ENCODE data around the gene QRFP.
A peak's percentile ranks its signal among the peaks of the same experiment; 100 is the strongest.

The QRFP gene

DNA sequence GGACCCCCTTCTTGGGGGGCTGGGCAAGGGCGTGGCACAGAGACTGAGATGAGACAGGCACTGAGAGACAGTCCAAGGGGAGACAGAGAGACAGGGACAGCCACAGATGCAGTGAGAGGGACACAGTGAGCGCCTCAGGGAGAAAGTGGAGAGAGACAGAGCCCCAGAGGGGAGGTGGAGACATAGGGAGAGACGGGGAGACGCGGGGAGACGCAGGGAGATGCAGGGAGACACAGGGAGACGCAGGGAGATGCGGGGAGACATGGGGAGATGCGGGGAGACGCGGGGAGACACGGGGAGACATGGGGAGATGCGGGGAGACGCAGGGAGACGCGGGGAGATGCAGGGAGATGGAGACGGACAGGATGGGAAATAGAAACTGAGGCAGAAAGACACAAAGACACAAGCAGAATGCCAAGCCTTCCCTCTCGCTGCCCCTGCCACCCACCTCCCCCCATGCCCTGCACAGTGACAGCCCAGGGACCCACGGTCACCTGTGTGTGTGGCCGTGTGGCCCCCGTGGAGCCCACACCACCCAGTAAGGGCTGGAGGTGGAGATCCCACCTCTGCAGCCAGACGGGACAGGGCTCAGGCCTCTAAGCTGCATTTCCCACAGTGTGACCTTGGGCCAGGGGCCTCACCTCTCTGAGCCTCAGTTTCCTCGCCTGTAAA, 33.7 kb upstream of the QRFP start:
- Histone ChIP-seq H3K9me3 (replicated peaks in 1 of 2; ENCODE audit: control insufficient read depth in 2 of 2, insufficient read depth in 1 of 2, low read depth in 1 of 2, low read length in 2 of 2) (no peaks in the 10 kb centered on the region), H3K23ac (ENCODE audit: low read depth, low read length, poor library complexity) (peak overlapping the region; percentile 98), H2BK12ac (ENCODE audit: low read length) (no peak overlapping the region), H4K8ac (ENCODE audit: low read depth, low read length) (no peak overlapping the region), H3K27me3 (ENCODE audit: control insufficient read depth in 3 of 3, insufficient read depth in 3 of 3, low read depth in 1 of 3, low read length in 3 of 3) (peaks cover 0 to 66% (median 0%) of the 10 kb centered on the region in 3 experiments), H3K4me3 (ENCODE audit: low read length in 2 of 2) (no peak overlapping the region), H3K14ac (ENCODE audit: low read length) (peak overlapping the region; percentile 47), H3K18ac (ENCODE audit: low read length) (peak overlapping the region; percentile 69), H3K27ac (replicated peaks; ENCODE audit: low read length) (no peak overlapping the region), H4K91ac (ENCODE audit: low read depth, low read length, poor library complexity) (no peak overlapping the region), H2BK120ac (ENCODE audit: low read depth, low read length) (no peak overlapping the region), H3K79me1 (ENCODE audit: low read depth, low read length) (no peaks in the 10 kb centered on the region), H2BK5ac (ENCODE audit: low read length) (no peak overlapping the region), H3K4ac (ENCODE audit: low read length) (no peak overlapping the region), H2BK15ac (ENCODE audit: low read length) (peak overlapping the region; percentile 33), H3K4me2 (ENCODE audit: insufficient read depth, low read length, poor library complexity, severe bottlenecking) (no peak overlapping the region), H3K9ac (ENCODE audit: low read depth, low read length, poor library complexity) (peak overlapping the region; percentile 30), H3K36me3 (replicated peaks in 1 of 2; ENCODE audit: control insufficient read depth in 2 of 2, insufficient read depth in 2 of 2, low read length in 2 of 2) (no peaks in the 10 kb centered on the region), H3K4me1 (ENCODE audit: control insufficient read depth in 2 of 2, insufficient read depth in 1 of 2, low read depth in 1 of 2, low read length in 2 of 2) (peaks cover 6 to 7% of the 10 kb centered on the region in 2 donors), H2AFZ (ENCODE audit: low read length) (no peak overlapping the region), H2AK5ac (ENCODE audit: low read depth, low read length) (peak overlapping the region; percentile 7)
- DNase-seq (ENCODE audit: low spot score), result no peak
- no CpG with 5 or more reads among the region's 23 CpGs for WGBS, 2 donors (ENCODE audit: extremely low coverage in 2 of 2, insufficient read length in 2 of 2, insufficient replicate concordance in 1 of 2)

- H3K36me3 ChIP-seq (replicated peaks in 1 of 2; ENCODE audit: control insufficient read depth in 2 of 2, insufficient read depth in 2 of 2, low read length in 2 of 2), result no peaks in the 10 kb centered on the region
- H3K4me1 ChIP-seq (ENCODE audit: control insufficient read depth in 2 of 2, insufficient read depth in 1 of 2, low read depth in 1 of 2, low read length in 2 of 2), result peaks cover 6 to 7% of the 10 kb centered on the region in 2 donors
- H3K79me1 ChIP-seq (ENCODE audit: low read depth, low read length), result no peaks in the 10 kb centered on the region
- no peak overlapping the region for H2BK120ac ChIP-seq (ENCODE audit: low read depth, low read length)
- no peak overlapping the region for H2BK5ac ChIP-seq (ENCODE audit: low read length)
- no peak overlapping the region for H3K4ac ChIP-seq (ENCODE audit: low read length)
- no peak overlapping the region for H4K8ac ChIP-seq (ENCODE audit: low read depth, low read length)
- no CpG with 5 or more reads among the region's 36 CpGs for WGBS, 2 donors (ENCODE audit: extremely low coverage in 2 of 2, insufficient read length in 2 of 2, insufficient replicate concordance in 1 of 2)
- no peak overlapping the region for H3K9ac ChIP-seq (ENCODE audit: low read depth, low read length, poor library complexity)
- H2BK12ac ChIP-seq (ENCODE audit: low read length), result peak overlapping the region; percentile 34
- peak overlapping the region; percentile 40 for H3K18ac ChIP-seq (ENCODE audit: low read length)
- peak overlapping the region; percentile 98 for H3K23ac ChIP-seq (ENCODE audit: low read depth, low read length, poor library complexity)
- no peak for DNase-seq (ENCODE audit: low spot score)
- no peak overlapping the region for H4K91ac ChIP-seq (ENCODE audit: low read depth, low read length, poor library complexity)
- H3K27ac ChIP-seq (replicated peaks; ENCODE audit: low read length), result no peak overlapping the region
- no peak overlapping the region for H2AK5ac ChIP-seq (ENCODE audit: low read depth, low read length)
- peak overlapping the region; percentile 27 for H2BK15ac ChIP-seq (ENCODE audit: low read length)
- no peak overlapping the region for H2AFZ ChIP-seq (ENCODE audit: low read length)
- no peaks in the 10 kb centered on the region for H3K9me3 ChIP-seq (replicated peaks in 1 of 2; ENCODE audit: control insufficient read depth in 2 of 2, insufficient read depth in 1 of 2, low read depth in 1 of 2, low read length in 2 of 2)
- no peak overlapping the region for H3K4me3 ChIP-seq (ENCODE audit: low read length in 2 of 2)
- H3K4me2 ChIP-seq (ENCODE audit: insufficient read depth, low read length, poor library complexity, severe bottlenecking), result no peak overlapping the region
- peaks cover 0 to 73% (median 0%) of the 10 kb centered on the region in 3 experiments for H3K27me3 ChIP-seq (ENCODE audit: control insufficient read depth in 3 of 3, insufficient read depth in 3 of 3, low read depth in 1 of 3, low read length in 3 of 3)
- peak overlapping the region; percentile 84 for H3K14ac ChIP-seq (ENCODE audit: low read length)
Measured at GRCh38 chr9:130929571-130930038, 33.0 kb upstream of the QRFP start.

GRCh38 chr9:130927995-130928900, 31.6 kb upstream of the QRFP start:
- Histone ChIP-seq H3K4me2 (ENCODE audit: insufficient read depth, low read length, poor library complexity, severe bottlenecking) (no peak overlapping the region), H3K27me3 (ENCODE audit: control insufficient read depth in 3 of 3, insufficient read depth in 3 of 3, low read depth in 1 of 3, low read length in 3 of 3) (peaks cover 0 to 79% (median 0%) of the 10 kb centered on the region in 3 experiments), H3K18ac (ENCODE audit: low read length) (peak overlapping the region; percentile 19), H2BK12ac (ENCODE audit: low read length) (no peak overlapping the region), H3K36me3 (replicated peaks in 1 of 2; ENCODE audit: control insufficient read depth in 2 of 2, insufficient read depth in 2 of 2, low read length in 2 of 2) (no peaks in the 10 kb centered on the region), H3K4me1 (ENCODE audit: control insufficient read depth in 2 of 2, insufficient read depth in 1 of 2, low read depth in 1 of 2, low read length in 2 of 2) (peaks cover 6 to 7% of the 10 kb centered on the region in 2 donors), H3K9me3 (replicated peaks in 1 of 2; ENCODE audit: control insufficient read depth in 2 of 2, insufficient read depth in 1 of 2, low read depth in 1 of 2, low read length in 2 of 2) (no peaks in the 10 kb centered on the region), H3K9ac (ENCODE audit: low read depth, low read length, poor library complexity) (no peak overlapping the region), H2BK5ac (ENCODE audit: low read length) (peak overlapping the region; percentile 2), H3K27ac (replicated peaks; ENCODE audit: low read length) (no peak overlapping the region), H2AK5ac (ENCODE audit: low read depth, low read length) (no peak overlapping the region), H3K4me3 (ENCODE audit: low read length in 2 of 2) (no peak overlapping the region), H3K4ac (ENCODE audit: low read length) (no peak overlapping the region), H2AFZ (ENCODE audit: low read length) (no peak overlapping the region), H2BK15ac (ENCODE audit: low read length) (peak overlapping the region; percentile 14), H4K8ac (ENCODE audit: low read depth, low read length) (no peak overlapping the region), H4K91ac (ENCODE audit: low read depth, low read length, poor library complexity) (no peak overlapping the region), H3K79me1 (ENCODE audit: low read depth, low read length) (no peaks in the 10 kb centered on the region), H3K23ac (ENCODE audit: low read depth, low read length, poor library complexity) (peak overlapping the region; percentile 98), H3K14ac (ENCODE audit: low read length) (no peak overlapping the region), H2BK120ac (ENCODE audit: low read depth, low read length) (no peak overlapping the region)
- no CpG with 5 or more reads among the region's 14 CpGs for WGBS, 2 donors (ENCODE audit: extremely low coverage in 2 of 2, insufficient read length in 2 of 2, insufficient replicate concordance in 1 of 2)
- DNase-seq (ENCODE audit: low spot score), result no peak

DNA sequence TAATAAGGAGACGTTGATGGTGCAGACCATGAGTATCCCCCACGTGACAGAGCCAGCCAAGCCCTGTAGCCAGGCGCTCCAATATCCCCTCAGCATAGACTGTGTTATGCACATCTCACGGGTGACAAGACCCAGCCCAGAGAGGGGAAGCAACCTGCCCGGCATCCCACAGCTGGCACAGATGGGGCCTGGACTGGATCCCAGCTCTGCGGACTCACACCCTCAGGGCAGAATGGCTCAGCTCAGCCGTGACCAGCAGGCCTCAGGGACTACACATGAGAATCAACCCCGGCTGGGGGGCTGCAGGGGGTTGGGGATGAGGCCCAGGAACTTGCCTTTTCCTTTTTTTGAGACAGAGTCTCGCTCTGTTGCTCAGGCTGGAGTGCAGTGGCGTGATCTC, 30.7 kb upstream of the QRFP start:
- H4K8ac ChIP-seq (ENCODE audit: low read depth, low read length), result no peak overlapping the region
- no peak overlapping the region for H3K4me2 ChIP-seq (ENCODE audit: insufficient read depth, low read length, poor library complexity, severe bottlenecking)
- no peak overlapping the region for H3K9ac ChIP-seq (ENCODE audit: low read depth, low read length, poor library complexity)
- no peaks in the 10 kb centered on the region for H3K79me1 ChIP-seq (ENCODE audit: low read depth, low read length)
- H2BK12ac ChIP-seq (ENCODE audit: low read length), result no peak overlapping the region
- peaks cover 0 to 79% (median 0%) of the 10 kb centered on the region in 3 experiments for H3K27me3 ChIP-seq (ENCODE audit: control insufficient read depth in 3 of 3, insufficient read depth in 3 of 3, low read depth in 1 of 3, low read length in 3 of 3)
- peak overlapping the region; percentile 6 for H3K4ac ChIP-seq (ENCODE audit: low read length)
- WGBS, 2 donors (ENCODE audit: extremely low coverage in 2 of 2, insufficient read length in 2 of 2, insufficient replicate concordance in 1 of 2), result no CpG with 5 or more reads among the region's 10 CpGs
- peak overlapping the region; percentile 95 for H3K23ac ChIP-seq (ENCODE audit: low read depth, low read length, poor library complexity)
- no peak for DNase-seq (ENCODE audit: low spot score)
- H2AK5ac ChIP-seq (ENCODE audit: low read depth, low read length), result peak overlapping the region; percentile 42
- H2BK15ac ChIP-seq (ENCODE audit: low read length), result no peak overlapping the region
- H3K14ac ChIP-seq (ENCODE audit: low read length), result no peak overlapping the region
- no peak overlapping the region for H3K27ac ChIP-seq (replicated peaks; ENCODE audit: low read length)
- H2BK120ac ChIP-seq (ENCODE audit: low read depth, low read length), result no peak overlapping the region
- no peaks in the 10 kb centered on the region for H3K9me3 ChIP-seq (replicated peaks in 1 of 2; ENCODE audit: control insufficient read depth in 2 of 2, insufficient read depth in 1 of 2, low read depth in 1 of 2, low read length in 2 of 2)
- no peak overlapping the region for H3K4me3 ChIP-seq (ENCODE audit: low read length in 2 of 2)
- no peak overlapping the region for H3K18ac ChIP-seq (ENCODE audit: low read length)
- H3K36me3 ChIP-seq (replicated peaks in 1 of 2; ENCODE audit: control insufficient read depth in 2 of 2, insufficient read depth in 2 of 2, low read length in 2 of 2), result no peaks in the 10 kb centered on the region
- H2AFZ ChIP-seq (ENCODE audit: low read length), result no peak overlapping the region
- no peak overlapping the region for H4K91ac ChIP-seq (ENCODE audit: low read depth, low read length, poor library complexity)
- H3K4me1 ChIP-seq (ENCODE audit: control insufficient read depth in 2 of 2, insufficient read depth in 1 of 2, low read depth in 1 of 2, low read length in 2 of 2), result peaks cover 4 to 6% of the 10 kb centered on the region in 2 donors
- H2BK5ac ChIP-seq (ENCODE audit: low read length), result no peak overlapping the region
